GM19240 (cell line): ENCODE results near the gene LAPTM5.

Experiments
- DNase-seq: peaks from one replicate; pipeline ENCODE4 v3.0.0; 2011; ENCODE audit warnings: low spot score; ENCODE audit not compliant: insufficient read length

The LAPTM5 gene

DNA sequence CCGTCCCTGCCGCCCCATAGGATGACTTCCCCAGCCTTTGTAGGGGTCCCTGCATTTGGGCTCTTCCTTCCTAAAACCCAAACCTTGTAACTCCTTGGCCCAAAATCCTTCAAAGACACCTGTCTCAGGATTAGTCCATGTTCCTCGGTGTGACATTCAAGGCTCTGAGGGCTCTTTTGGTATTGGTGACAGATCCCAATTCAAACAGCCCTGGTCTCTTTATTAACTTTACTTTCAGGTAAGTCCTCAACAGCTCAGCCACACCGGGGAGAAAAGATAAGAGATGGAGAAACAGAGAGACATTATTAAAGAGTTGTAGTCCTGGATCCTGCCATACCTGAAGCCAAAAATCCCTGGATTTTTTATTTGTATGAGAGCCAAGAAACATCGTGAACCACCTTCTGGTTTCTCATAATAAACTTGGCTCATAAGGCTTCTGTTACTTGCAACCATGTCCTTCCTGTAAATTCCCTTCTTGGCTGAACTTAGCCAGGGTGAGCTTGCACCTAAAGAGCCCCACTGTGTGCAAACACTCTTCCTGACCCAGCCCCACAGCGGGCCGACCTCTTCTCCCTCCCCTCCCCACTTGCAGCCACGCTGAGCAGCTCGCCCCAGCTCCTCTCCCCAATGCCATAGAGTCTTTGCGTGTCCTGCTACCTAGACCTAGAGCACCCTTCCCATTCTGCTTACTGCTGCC lies 26.3 kb downstream of the LAPTM5 start:
- DNase-seq: no peak

DNA sequence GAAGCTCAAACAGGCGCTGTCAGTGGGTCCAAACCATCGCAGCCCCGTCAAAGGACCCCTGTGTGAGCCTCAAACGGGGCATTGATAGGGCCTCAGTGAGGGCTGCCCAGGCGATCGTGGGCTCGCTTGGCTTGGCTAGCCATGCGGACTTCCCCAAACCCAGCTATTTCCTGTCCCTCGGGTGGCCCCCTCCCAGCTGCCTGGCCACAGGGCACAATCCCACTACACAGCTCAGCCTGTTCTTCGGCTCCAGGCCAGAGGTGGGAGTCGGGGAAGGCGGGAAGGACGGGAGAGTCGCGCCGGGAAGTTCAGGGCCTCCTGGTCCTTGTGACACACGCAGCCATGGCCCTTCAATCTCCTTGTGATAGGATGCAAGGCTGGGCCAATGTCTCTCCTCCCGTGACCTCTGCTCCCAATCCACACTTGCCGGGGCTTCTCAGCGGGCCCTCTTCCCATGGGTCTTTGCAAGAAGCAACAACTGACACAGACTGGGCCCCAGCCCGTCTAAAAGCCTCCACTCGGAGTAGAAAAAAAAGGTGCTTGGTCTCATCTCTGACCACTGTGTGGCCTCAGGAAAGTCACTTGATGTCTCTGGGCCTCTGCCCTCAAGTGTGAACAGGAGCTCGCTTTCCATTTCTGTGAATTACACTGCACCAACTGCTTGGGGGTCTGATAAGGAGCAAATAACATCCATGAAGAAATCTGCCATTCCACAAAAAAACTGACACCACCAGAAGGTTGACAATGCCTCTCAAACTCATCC lies 27.0 kb downstream of the LAPTM5 start:
- no peak for DNase-seq

DNA sequence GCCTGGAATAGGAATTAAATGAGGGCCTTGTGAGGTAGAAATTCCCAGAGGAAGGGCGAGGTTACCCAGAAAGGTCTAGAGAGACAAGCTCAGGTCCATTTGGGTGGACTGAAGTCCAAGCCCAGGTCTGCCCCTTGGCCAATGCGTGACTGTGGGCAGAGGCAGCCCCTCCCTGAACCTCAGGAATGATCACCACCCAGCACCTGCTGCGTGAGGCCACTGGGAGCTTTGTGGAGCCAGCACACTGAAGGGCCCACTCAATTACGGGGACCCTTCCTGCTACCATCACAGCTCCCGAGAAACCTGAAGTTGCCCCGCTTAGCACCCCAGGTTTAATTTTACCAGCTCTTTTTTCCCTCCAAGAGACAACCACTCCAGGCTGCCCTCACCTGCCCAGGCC lies 27.7 kb downstream of the LAPTM5 start:
- no peak for DNase-seq

DNA sequence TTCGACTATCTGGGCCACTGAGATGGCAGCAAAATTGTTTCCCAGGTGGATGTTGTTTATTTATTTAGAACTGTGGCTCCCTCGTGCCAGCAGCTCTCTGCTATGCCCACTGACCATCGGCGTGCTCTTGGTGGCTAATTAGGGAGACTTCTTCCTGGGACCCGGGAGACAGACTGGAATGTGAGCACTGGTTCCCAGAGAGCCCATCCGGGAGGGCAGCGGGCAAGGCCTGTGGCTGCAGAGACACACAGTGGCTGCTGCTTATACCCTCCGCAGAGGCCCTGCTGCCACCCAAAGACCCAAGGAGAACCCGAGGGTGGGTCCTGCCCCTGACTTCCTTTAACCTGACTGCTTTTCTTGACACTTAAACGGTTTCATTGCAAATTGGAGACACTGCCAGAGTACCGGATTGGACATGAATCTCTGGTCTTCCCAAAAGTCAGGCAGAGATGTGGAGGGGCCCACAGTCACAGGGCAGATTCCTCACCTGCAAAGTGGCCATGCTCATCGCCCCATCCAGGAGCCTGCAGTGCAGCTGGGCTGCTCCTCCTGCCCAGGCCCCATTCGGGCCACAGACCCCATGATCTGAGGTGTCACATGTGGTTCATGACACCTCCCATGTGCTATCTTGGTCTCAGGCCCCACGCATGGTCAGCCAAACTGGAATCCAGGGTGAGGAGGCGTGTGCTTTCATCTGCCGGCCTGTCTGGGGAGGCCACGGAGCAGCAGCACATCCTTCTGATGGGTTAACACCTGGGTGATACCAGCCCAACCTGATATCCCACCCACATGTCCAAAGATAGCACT lies 28.5 kb downstream of the LAPTM5 start:
- DNase-seq: no peak

DNA sequence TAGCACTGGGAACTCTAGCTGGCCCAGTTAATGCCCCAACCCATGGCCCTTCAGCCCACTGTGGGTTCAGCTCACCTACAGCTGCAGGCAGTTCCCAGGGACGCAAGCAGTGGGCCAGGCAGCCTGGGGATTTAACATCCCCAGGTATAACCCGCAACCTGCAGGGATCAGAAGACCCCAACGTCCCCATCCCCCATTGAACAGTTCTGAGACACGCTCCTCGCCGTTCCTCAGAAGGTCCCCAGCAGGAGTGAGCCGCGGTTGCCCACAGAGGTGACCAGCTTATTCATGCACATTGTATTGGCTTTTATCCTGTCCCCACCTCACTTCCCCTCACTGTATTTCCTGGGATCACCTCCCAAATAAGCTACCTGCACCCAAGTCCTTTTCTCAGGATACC lies 29.2 kb downstream of the LAPTM5 start:
- DNase-seq: no peak

- DNase-seq: no peak
Measured at GRCh38 chr1:30727824-30728223, 29.8 kb downstream of the LAPTM5 start.

GRCh38 chr1:30726773-30727684 lies 30.5 kb downstream of the LAPTM5 start:
- no peak for DNase-seq

GRCh38 chr1:30726236-30726635 lies 31.3 kb downstream of the LAPTM5 start:
- DNase-seq: no peak

DNA sequence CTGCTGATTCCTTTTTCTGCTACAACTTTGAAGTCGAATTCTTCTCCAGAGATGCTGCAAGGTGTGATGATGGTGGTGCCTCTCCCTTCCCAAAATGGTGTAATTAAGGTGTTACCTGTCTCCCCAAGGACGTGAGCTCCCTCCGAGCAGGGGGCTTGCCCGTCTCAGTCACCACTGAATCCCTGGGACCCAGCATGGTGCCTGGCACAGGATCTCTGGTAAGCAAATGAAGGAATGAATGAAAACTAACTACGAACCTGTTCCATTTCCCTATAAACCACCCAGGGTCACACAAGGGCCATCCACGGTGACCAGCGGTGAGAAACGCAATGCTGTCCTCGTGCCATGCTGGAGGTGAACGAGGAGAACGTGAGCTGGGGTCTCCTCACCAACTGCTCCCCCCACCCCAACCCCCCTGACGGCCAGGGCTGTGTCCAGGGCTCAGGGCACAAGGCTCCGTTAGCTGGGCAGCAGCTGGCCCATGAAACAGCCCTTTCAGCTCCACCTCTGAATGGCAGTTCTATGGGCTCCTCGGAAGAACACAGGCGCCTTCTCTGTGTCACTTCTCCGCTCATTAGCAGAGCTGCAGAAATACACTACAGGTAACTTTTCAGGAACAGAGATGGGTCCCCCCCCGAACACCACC lies 32.0 kb downstream of the LAPTM5 start:
- no peak for DNase-seq

DNA sequence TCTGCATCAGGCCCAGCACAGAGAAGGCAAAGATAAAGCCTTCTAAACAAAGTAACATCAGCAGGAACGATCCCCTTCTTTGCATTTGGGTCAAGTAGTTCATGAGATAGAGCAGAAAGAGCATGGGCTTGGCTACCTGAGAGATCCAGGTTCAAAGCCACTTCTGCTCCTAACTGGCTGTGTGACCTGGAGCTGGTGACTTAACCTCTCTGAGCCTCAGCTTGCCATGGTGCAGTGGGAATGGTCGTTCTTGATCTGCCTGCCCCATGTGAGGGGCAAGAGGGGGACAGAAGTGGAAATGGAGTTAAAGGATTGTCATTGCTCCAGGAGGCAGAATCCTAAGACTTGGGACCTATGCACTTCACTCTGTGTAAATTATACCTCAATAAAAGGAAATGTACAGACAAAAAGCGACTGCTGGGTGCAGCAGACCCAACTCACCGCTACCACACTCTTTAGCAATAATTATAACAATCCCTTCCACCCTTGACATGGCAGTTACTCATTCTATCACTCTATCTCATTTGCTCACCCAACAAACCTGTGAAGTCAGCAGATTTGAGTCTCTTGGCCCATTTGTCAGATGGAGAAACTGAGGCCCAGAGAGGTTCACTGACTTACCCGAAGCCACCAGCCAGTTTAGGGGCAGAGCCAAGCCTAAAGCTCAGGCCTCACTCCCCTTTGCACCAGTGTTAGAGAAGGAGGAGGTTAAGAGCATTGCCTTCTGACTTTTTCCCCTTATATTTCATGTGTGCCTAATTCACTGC lies 32.7 kb downstream of the LAPTM5 start:
- no peak for DNase-seq

DNA sequence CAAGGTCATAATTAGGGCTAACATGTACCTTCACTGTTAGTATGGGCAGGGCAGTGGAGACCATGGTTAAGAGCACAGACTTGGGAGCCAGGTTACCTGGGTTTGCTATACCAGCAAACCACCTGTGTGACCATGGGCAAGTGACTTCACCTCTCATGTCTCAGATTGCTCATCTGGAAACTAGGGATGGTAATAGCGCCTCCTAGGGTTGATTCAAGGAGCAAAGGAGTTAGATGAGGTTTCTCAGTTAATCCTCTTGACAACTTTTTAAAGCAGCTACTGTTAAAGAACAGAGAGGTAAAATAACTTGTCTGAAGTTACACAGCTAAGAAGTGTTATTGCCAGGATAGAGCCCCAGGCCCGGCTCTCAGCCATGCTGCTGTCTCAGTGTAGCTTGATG lies 33.4 kb downstream of the LAPTM5 start:
- no peak for DNase-seq

DNA sequence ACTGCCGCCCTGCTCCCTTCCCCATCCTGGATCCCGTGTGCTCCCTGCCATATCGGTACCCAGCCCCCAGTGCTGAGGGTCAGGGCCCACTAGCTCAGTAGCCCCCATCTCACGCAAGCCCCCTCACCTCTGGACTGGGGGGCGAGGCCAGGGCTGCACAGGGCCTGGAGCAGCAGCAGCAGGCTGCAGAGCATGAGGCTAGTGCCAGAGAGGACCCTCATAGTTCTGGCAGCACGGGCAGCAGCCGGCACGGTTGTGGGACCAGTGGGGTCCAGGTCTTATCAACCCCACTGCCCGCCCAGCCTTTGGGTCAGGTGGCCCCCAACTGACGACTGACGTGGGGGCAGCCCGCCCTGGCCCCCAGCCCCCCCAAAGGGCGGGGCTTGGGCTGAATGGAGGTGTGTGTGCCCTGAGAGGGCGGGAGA lies 34.2 kb downstream of the LAPTM5 start, which contains the start of gene MATN1:
Gene MATN1 (minus strand): TSS at position 255 of the 425 bp plus-strand sequence. CDS start 34 bp downstream, at position 221.
- DNase-seq: no peak

GRCh38 chr1:30721812-30722537 lies 35.6 kb downstream of the LAPTM5 start:
- no peak for DNase-seq

DNA sequence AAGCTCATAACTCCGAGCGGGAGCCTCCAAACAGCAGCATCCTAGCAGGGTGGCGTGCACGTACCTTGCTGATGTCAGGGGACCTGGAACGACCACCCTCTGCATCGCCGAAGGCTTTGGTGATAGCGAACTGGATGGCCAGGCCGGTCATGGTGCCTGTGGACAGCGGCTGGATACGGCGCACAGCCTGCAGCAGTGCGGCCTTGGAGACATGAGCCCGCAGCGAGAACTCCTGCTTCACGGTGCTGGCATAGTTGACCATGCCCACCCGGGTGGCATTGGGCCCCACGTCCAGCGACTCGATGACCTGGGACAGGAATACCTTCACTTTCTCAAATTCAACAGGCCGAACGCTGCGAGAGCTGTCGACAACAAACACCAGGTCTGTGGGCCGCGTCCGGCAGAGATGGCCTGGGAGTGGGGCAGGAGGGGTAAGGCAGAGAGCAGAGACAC lies 36.2 kb downstream of the LAPTM5 start:
- no peak for DNase-seq

DNA sequence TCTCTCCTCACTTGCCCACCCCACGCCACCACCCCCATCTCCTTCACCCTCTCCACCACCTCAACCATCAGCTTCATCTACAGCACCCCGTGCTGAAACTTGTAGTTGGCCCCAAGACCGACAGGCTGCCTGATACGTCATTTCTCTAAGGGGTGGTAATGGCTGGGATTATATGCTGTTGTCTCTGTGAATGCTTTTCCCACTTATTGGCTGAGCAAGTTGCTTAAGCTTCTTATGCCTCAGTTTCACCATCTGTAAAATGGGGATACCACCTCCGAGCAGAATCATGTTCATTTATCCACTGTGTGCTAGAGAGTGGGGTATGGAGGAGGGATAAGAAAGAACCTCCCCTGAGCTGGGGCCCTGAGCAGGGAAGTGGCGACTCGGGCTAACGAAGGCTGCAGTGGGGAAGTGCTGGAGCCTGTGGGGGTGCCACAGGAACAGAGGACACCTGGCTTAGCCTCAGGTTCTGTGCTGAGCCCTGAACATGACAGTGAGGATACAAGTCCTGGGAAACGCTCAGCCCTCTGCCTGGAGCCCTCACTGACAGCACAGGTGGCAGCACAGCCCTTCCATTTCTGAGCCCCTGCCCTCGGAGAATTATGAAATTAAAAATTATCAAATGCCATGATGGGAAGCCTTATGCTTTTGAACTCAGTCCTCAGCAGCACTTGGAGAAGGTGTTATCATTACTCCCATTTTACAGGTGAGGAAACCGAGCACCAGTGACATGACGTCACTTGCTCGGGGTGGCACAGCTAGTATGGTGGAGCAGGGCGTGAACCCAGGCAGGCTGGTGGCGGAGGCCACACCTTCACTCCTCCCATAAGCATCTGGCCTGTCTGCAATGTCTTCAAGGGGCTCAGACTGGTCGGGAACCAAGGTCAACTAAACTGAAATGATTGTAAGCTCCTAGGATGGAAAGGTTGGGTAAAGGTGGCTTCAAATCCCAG lies 37.0 kb downstream of the LAPTM5 start:
- DNase-seq: no peak

GRCh38 chr1:30719406-30720270 lies 37.9 kb downstream of the LAPTM5 start:
- no peak for DNase-seq
